Activated CD4-positive, alpha-beta memory T cell treated with anti-CD3 and anti-CD28 coated beads, Interleukin-2, amount 10 ng/mL, durations not matched to agents 7 days and 5 days (primary cell): ENCODE data around the gene EIPR1. TPM values are rescaled to one million over a fixed set of nuclear protein-coding genes. Genes with fewer than 3 reads are reported as not detected.
"Not testable (repeated sequence)": the region's sequence is repeated elsewhere in the genome, so short reads cannot be mapped to it uniquely, and the experiment has no call there.

Source experiments
- CTCF ChIA-PET: fragments of 350-600 bp; sonication (Branson Sonifier 250); formaldehyde crosslinking; loops from one replicate; lab custom pipeline; 2021; ENCODE audit warnings: antibody characterized with exemption, inconsistent platforms; lab: Charles Lee
- POLR2A ChIA-PET: fragments of 350-600 bp; sonication (Branson Sonifier 250); formaldehyde crosslinking; loops from one replicate; lab custom pipeline; 2021; ENCODE audit warnings: antibody characterized with exemption; lab: Charles Lee
- DNase-seq: peaks from one replicate; pipeline ENCODE4 v3.0.0-alpha.2; 2020
- H3K27ac Mint-ChIP-seq: one replicate; pipeline ENCODE4 v1.8.0; 2021; ENCODE audit warnings: mild to moderate bottlenecking, mixed read lengths
- H3K27me3 Mint-ChIP-seq: one replicate; pipeline ENCODE4 v1.8.0; 2021; ENCODE audit warnings: mixed read lengths
- H3K36me3 Mint-ChIP-seq: one replicate; pipeline ENCODE4 v1.8.0; 2021; ENCODE audit warnings: low read depth, mixed read lengths
- H3K4me1 Mint-ChIP-seq: one replicate; pipeline ENCODE4 v1.8.0; 2021; ENCODE audit warnings: mixed read lengths
- H3K4me3 Mint-ChIP-seq: one replicate; pipeline ENCODE4 v1.8.0; 2021; ENCODE audit warnings: mild to moderate bottlenecking, mixed read lengths
- H3K9me3 Mint-ChIP-seq: one replicate; pipeline ENCODE4 v1.8.0; 2021; ENCODE audit warnings: mixed read lengths
- total RNA-seq, 2 experiments: library from RNA; stranded (reverse); gene quantifications; one replicate each; pipeline ENCODE4 v1.2.3, GENCODE V29; 2021

Gene EIPR1
- total RNA-seq, 2 experiments from 2014 or later: 34.3 to 36.1 TPM

- Mint-ChIP-seq H3K4me1 (peaks cover 11% of the 10 kb centered on the region), H3K36me3 (peaks cover 13% of the 10 kb centered on the region)
- not testable (repeated sequence) for H3K4me3 Mint-ChIP-seq
Measured at GRCh38 chr2:3369340-3370181, 8.1 kb downstream of the EIPR1 start.

GRCh38 chr2:3368261-3368722 is 9.3 kb downstream of the EIPR1 start:
- Mint-ChIP-seq H3K4me1 (peaks cover 11% of the 10 kb centered on the region), H3K27ac (no peak overlapping the region), H3K36me3 (peaks cover 15% of the 10 kb centered on the region), H3K9me3 (no peaks in the 10 kb centered on the region), H3K27me3 (no peaks in the 10 kb centered on the region), H3K4me3 (no peak overlapping the region)
- no peak for DNase-seq
- CTCF ChIA-PET: no interaction called here
- POLR2A ChIA-PET: no interaction called here

More at GRCh38 chr2:3369340-3370181, 8.1 kb downstream of the EIPR1 start:
- H3K9me3 Mint-ChIP-seq, POLR2A ChIA-PET, CTCF ChIA-PET, H3K27me3 Mint-ChIP-seq, DNase-seq, H3K27ac Mint-ChIP-seq: not testable (repeated sequence)

- Mint-ChIP-seq H3K4me3 (no peak overlapping the region), H3K27ac (no peak overlapping the region), H3K4me1 (peaks cover 29% of the 10 kb centered on the region), H3K27me3 (no peaks in the 10 kb centered on the region), H3K9me3 (no peaks in the 10 kb centered on the region), H3K36me3 (peaks cover 15% of the 10 kb centered on the region)
- ChIA-PET POLR2A (no interaction called here), CTCF (no interaction called here)
- no peak for DNase-seq
Measured at GRCh38 chr2:3365219-3365618, 12.4 kb downstream of the EIPR1 start.

- ChIA-PET POLR2A (no interaction called here), CTCF (no interaction called here)
- Mint-ChIP-seq H3K36me3 (peaks cover 3% of the 10 kb centered on the region), H3K27me3 (no peaks in the 10 kb centered on the region), H3K4me1 (peaks cover 26% of the 10 kb centered on the region), H3K9me3 (no peaks in the 10 kb centered on the region), H3K27ac (no peak overlapping the region), H3K4me3 (no peak overlapping the region)
- DNase-seq: no peak
Measured at GRCh38 chr2:3361518-3362389, 15.9 kb downstream of the EIPR1 start.

GRCh38 chr2:3357926-3358325 is 19.7 kb downstream of the EIPR1 start:
- Mint-ChIP-seq H3K27ac (no peak overlapping the region), H3K9me3 (peaks cover 2% of the 10 kb centered on the region), H3K4me3 (no peak overlapping the region), H3K27me3 (no peaks in the 10 kb centered on the region), H3K36me3 (peaks cover 26% of the 10 kb centered on the region), H3K4me1 (peaks cover 17% of the 10 kb centered on the region)
- ChIA-PET CTCF (interaction anchor here (0.7 kb wide), 1 partner anchor 22 kb away, joined by 3 read pairs; the partner anchor contains the start of gene TRAPPC12), POLR2A (no interaction called here)
- no peak for DNase-seq

- Mint-ChIP-seq H3K4me1 (peaks cover 12% of the 10 kb centered on the region), H3K36me3 (peaks cover 31% of the 10 kb centered on the region)
- DNase-seq, H3K9me3 Mint-ChIP-seq, H3K27me3 Mint-ChIP-seq, H3K27ac Mint-ChIP-seq, H3K4me3 Mint-ChIP-seq: not testable (repeated sequence)
- POLR2A ChIA-PET: interaction anchor here (1.2 kb wide), 1 partner anchor 20 kb away, joined by 4 read pairs; the partner anchor contains the start of gene EIPR1
- CTCF ChIA-PET: interaction anchor here (0.7 kb wide), 1 partner anchor 22 kb away, joined by 3 read pairs; the partner anchor contains the start of gene TRAPPC12
Measured at GRCh38 chr2:3357446-3357845, 20.2 kb downstream of the EIPR1 start.

- Mint-ChIP-seq H3K9me3 (peaks cover 7% of the 10 kb centered on the region), H3K4me3 (no peak overlapping the region), H3K36me3 (peaks cover 34% of the 10 kb centered on the region), H3K27ac (no peak overlapping the region), H3K4me1 (peaks cover 9% of the 10 kb centered on the region), H3K27me3 (no peaks in the 10 kb centered on the region)
- POLR2A ChIA-PET: interaction anchor here (1.2 kb wide), 1 partner anchor 21 kb away, joined by 4 read pairs; the partner anchor contains the start of gene EIPR1
- CTCF ChIA-PET: no interaction called here
- no peak for DNase-seq
Measured at GRCh38 chr2:3356799-3357198, 20.8 kb downstream of the EIPR1 start.

GRCh38 chr2:3355951-3356569 is 21.6 kb downstream of the EIPR1 start:
- no peak for DNase-seq
- H3K27me3 Mint-ChIP-seq: no peaks in the 10 kb centered on the region
- H3K4me3 Mint-ChIP-seq: no peak overlapping the region
- peaks cover 41% of the 10 kb centered on the region for H3K36me3 Mint-ChIP-seq
- ChIA-PET CTCF (no interaction called here), POLR2A (interaction anchor here (1.2 kb wide), 1 partner anchor 22 kb away, joined by 4 read pairs; the partner anchor contains the start of gene EIPR1)
- H3K4me1 Mint-ChIP-seq: peaks cover 5% of the 10 kb centered on the region
- peaks cover 10% of the 10 kb centered on the region for H3K9me3 Mint-ChIP-seq
- no peak overlapping the region for H3K27ac Mint-ChIP-seq

- H3K4me3 Mint-ChIP-seq: no peak overlapping the region
- H3K36me3 Mint-ChIP-seq: peaks cover 51% of the 10 kb centered on the region
- H3K4me1 Mint-ChIP-seq: peaks cover 3% of the 10 kb centered on the region
- ChIA-PET CTCF (no interaction called here), POLR2A (no interaction called here)
- H3K9me3 Mint-ChIP-seq: peaks cover 18% of the 10 kb centered on the region
- no peak overlapping the region for H3K27ac Mint-ChIP-seq
- DNase-seq: no peak
- H3K27me3 Mint-ChIP-seq: no peaks in the 10 kb centered on the region
Measured at GRCh38 chr2:3354986-3355385, 22.6 kb downstream of the EIPR1 start.

- ChIA-PET CTCF (no interaction called here), POLR2A (no interaction called here)
- Mint-ChIP-seq H3K4me3 (no peak overlapping the region), H3K36me3 (peaks cover 68% of the 10 kb centered on the region), H3K9me3 (peaks cover 18% of the 10 kb centered on the region), H3K4me1 (no peaks in the 10 kb centered on the region), H3K27me3 (no peaks in the 10 kb centered on the region), H3K27ac (no peak overlapping the region)
- DNase-seq: no peak
Measured at GRCh38 chr2:3349211-3349693, 28.4 kb downstream of the EIPR1 start.

GRCh38 chr2:3348767-3349166 is 28.9 kb downstream of the EIPR1 start:
- Mint-ChIP-seq H3K36me3 (peaks cover 63% of the 10 kb centered on the region), H3K27ac (no peak overlapping the region), H3K4me1 (no peaks in the 10 kb centered on the region), H3K27me3 (no peaks in the 10 kb centered on the region), H3K4me3 (no peak overlapping the region), H3K9me3 (peaks cover 18% of the 10 kb centered on the region)
- CTCF ChIA-PET: no interaction called here
- no peak for DNase-seq
- POLR2A ChIA-PET: no interaction called here

- H3K27me3 Mint-ChIP-seq: no peaks in the 10 kb centered on the region
- H3K4me1 Mint-ChIP-seq: no peaks in the 10 kb centered on the region
- H3K36me3 Mint-ChIP-seq: peaks cover 38% of the 10 kb centered on the region
- H3K9me3 Mint-ChIP-seq: peaks cover 7% of the 10 kb centered on the region
- H3K27ac Mint-ChIP-seq: no peak overlapping the region
- ChIA-PET CTCF (no interaction called here), POLR2A (no interaction called here)
- H3K4me3 Mint-ChIP-seq: no peak overlapping the region
- DNase-seq: no peak
Measured at GRCh38 chr2:3345621-3346020, 32.0 kb downstream of the EIPR1 start.
